ENCODE data around the gene CASS4.

CASS4 gene

GRCh38 chr20:56411759-56412472 is at the start of gene CASS4:
CASS4 (plus strand) TSS chr20:56412260; CDS start chr20:56412459, 199 bp downstream.
- DNase-seq (ENCODE audit: low read depth), result no peak
- TF ChIP-seq, protein P1, sequence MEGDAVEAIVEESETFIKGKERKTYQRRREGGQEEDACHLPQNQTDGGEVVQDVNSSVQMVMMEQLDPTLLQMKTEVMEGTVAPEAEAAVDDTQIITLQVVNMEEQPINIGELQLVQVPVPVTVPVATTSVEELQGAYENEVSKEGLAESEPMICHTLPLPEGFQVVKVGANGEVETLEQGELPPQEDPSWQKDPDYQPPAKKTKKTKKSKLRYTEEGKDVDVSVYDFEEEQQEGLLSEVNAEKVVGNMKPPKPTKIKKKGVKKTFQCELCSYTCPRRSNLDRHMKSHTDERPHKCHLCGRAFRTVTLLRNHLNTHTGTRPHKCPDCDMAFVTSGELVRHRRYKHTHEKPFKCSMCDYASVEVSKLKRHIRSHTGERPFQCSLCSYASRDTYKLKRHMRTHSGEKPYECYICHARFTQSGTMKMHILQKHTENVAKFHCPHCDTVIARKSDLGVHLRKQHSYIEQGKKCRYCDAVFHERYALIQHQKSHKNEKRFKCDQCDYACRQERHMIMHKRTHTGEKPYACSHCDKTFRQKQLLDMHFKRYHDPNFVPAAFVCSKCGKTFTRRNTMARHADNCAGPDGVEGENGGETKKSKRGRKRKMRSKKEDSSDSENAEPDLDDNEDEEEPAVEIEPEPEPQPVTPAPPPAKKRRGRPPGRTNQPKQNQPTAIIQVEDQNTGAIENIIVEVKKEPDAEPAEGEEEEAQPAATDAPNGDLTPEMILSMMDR (IDR thresholded peaks at IDR 0.05; ENCODE audit: insufficient read depth, low read depth, low read length, missing control alignments), result no peak
- no peak within 1 kb of the TSS for H3K4me3 ChIP-seq (ENCODE audit: low read depth, low read length)

- H3K4me3 ChIP-seq (ENCODE audit: low read depth, low read length), result no peak overlapping the region
- no peak for DNase-seq (ENCODE audit: low read depth)
- TF ChIP-seq, protein P1 (IDR thresholded peaks at IDR 0.05; ENCODE audit: insufficient read depth, low read depth, low read length, missing control alignments), result no peak
These were observed 49.1 kb upstream of the CASS4 start for GRCh38 chr20:56362833-56363413.

GRCh38 chr20:56363491-56363890 is 48.6 kb upstream of the CASS4 start:
- TF ChIP-seq, protein P1 (IDR thresholded peaks at IDR 0.05; ENCODE audit: insufficient read depth, low read depth, low read length, missing control alignments), result no peak
- DNase-seq (ENCODE audit: low read depth), result no peak
- no peak overlapping the region for H3K4me3 ChIP-seq (ENCODE audit: low read depth, low read length)

- TF ChIP-seq, protein P1 (IDR thresholded peaks at IDR 0.05; ENCODE audit: insufficient read depth, low read depth, low read length, missing control alignments), result no peak
- DNase-seq (ENCODE audit: low read depth), result no peak
- no peak overlapping the region for H3K4me3 ChIP-seq (ENCODE audit: low read depth, low read length)
These were observed 43.5 kb upstream of the CASS4 start for GRCh38 chr20:56368351-56369134.

GRCh38 chr20:56369179-56369578 is 42.9 kb upstream of the CASS4 start:
- no peak for DNase-seq (ENCODE audit: low read depth)
- H3K4me3 ChIP-seq (ENCODE audit: low read depth, low read length), result no peak overlapping the region
- TF ChIP-seq, protein P1 (IDR thresholded peaks at IDR 0.05; ENCODE audit: insufficient read depth, low read depth, low read length, missing control alignments), result no peak

DNA sequence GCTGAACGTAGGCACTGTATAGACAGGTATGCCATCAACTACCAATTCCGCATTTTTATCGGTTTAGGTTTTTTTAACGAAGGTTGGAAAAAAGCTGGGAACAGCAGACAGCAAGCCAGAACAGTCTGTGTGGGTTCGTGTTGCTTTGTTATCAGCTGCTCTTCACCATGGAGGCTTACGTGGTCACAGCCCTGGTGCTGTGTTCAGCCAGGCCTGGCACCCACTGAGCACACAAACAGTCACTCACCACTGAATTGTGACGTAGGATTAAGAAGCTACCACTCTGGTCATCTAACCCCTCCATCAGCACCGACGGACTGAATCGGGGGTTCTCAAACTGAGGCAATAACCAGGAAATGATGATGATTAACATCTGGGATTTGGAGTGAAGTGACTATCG is 40.1 kb upstream of the CASS4 start:
- DNase-seq (ENCODE audit: low read depth), result no peak
- H3K4me3 ChIP-seq (ENCODE audit: low read depth, low read length), result no peak overlapping the region
- TF ChIP-seq, protein P1 (IDR thresholded peaks at IDR 0.05; ENCODE audit: insufficient read depth, low read depth, low read length, missing control alignments), result no peak

All from GM12865 (cell line).